HG02571 (cell line): Measurements from ENCODE around the gene PMEPA1.

ENCODE experiments used
- ATAC-seq: cut with Tn5 transposase; IDR thresholded peaks from one replicate; pipeline ENCODE4 v1.9.1; 2021; ENCODE audit warnings: mild to moderate bottlenecking, moderate library complexity; ENCODE audit not compliant: unreplicated experiment

Gene PMEPA1

GRCh38 chr20:57709823-57710799 lies at the start of gene PMEPA1:
Gene PMEPA1 (minus strand): TSS chr20:57710015. CDS start chr20:57709582, 433 bp downstream.
- peak; percentile 75 for ATAC-seq

- ATAC-seq, result no peak
Observed at GRCh38 chr20:57757767-57758166, 48.0 kb upstream of the PMEPA1 start.

DNA sequence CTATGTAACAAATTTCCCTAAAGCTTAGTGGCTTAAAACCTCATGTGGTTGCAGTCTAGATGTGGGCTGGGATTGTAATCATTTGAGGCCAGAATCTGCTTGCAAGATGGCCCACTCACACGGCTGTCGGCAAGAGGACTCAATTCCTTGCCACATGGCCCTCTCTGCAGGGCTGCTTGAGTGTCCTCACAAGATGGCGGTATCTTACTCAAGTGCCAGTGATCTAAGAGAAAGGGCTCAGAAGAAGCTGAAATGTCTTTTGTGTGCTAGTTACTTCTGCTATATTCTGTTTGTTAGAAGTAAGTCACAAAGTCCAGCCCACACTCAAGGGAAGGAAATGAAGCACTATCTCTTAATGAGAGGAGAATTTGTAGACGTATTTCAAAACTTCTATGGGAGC lies 47.1 kb upstream of the PMEPA1 start:
- ATAC-seq, result no peak

DNA sequence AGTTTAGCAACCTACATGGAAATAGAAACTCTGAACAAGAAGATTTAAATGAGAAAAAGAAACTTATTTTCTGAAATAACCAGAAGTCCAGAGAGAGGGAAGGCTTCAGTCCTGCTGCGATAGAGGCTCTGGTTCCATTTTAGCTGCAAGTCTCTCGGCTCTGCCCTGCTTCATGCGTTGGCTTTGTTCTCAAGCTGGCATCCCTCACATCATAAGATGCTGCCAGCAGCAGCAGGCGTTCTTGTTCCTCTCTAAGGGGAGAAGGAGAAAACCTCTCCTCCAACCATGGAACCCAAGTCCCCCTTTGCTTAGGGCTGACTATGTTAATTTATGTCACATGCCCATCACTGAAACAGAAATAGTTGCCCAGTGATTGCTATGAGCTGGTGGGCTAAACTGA lies 46.4 kb upstream of the PMEPA1 start:
- ATAC-seq, result no peak

DNA sequence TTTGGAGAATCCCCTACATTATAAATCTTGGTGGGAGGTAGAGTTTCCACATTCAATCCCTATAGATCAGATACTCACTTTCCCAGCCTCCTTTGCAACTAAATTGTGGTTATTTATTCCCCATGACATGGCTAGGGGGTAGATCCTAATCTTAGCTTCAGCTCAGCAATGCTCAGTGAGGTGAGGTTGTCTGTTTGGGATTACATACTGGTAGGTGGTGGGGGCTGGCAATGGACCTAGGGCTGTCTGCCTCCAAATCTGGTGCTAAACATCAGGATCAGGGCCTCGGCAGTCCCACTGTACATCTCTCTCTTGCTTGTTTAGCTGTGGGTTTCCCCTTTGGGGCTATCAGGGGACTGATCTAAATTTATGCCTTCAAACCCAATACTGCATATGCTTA lies 45.8 kb upstream of the PMEPA1 start:
- ATAC-seq, result no peak

GRCh38 chr20:57754190-57754589 lies 44.4 kb upstream of the PMEPA1 start:
- ATAC-seq, result no peak

DNA sequence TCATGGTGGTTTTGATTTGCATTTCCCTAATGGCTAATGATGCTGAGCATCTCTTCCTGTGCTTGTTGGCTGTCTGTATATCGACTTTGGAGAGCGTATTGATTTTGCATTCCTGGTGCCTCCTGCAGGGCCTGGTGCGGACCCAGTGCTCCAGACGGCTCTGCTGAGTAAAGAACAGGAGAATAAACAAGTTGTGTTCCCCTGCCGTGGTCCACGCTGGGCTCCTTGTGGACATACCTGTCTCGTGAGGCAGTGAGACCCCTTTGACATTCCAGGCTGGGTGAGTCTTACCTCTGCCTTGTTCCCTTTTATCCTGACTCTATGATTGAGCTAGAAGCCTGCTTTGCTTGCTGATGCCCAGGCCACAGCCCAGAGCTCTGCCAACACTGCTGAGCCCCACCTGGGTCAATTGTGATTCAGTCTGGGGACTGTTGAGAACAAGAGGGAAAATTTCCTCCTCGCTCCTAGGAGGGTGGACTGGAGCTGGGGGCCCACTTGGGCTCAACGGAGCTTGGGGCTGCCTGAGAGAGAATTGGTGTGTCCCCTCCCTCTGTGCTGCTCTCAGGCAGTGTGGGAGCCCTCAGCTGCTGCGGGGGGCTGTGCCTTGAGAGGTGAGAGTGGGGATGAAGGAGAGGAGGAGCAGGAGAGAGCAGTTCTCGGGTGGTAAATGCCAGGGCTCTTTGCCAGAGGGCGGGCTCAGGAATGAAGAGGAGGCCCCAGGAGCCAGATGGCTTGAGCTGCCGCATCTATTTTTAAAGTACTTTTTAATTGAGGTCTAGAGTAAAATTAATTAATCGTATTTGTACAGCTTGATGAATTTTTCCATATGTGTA lies 43.7 kb upstream of the PMEPA1 start:
- no peak for ATAC-seq

DNA sequence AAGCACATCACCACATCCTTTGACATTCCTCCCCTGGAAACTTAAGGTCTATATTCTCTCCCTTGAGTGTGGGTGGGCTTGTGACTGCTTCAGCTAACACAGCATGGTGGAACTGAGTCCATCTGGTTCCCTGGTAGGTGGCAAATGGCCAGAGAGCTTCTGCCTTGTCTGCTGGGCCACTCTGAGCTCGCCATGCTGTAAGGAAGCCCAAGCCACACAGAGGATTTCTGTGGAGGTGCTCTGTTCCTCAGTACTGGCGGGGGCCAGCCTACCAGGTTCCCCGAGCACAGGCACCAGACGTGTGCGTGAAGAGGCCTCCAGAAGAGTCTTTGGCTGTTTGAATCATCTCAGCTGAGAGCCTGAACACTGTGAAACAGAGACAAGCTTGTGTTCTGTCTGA lies 41.6 kb upstream of the PMEPA1 start:
- no peak for ATAC-seq

DNA sequence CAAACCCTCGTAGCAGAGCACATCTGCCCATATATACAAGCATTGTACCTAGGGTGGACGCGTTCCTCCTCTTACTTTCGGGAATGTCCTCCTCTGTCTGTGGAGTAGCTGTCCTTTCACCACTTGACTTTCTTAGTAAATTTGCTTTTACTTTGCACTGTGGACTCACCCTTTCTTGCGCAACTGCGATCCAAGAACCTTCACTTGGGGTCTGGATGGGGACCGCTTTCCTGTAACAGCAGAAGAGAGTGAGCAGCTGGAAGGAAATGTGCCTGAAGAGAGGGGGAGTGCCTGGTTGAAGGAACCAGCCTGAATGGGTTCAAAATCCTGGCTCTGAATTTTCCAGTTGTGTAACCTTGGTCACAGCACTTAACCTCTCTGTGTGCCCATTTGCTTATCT lies 40.1 kb upstream of the PMEPA1 start:
- no peak for ATAC-seq

GRCh38 chr20:57749131-57749690 lies 39.4 kb upstream of the PMEPA1 start:
- no peak for ATAC-seq

DNA sequence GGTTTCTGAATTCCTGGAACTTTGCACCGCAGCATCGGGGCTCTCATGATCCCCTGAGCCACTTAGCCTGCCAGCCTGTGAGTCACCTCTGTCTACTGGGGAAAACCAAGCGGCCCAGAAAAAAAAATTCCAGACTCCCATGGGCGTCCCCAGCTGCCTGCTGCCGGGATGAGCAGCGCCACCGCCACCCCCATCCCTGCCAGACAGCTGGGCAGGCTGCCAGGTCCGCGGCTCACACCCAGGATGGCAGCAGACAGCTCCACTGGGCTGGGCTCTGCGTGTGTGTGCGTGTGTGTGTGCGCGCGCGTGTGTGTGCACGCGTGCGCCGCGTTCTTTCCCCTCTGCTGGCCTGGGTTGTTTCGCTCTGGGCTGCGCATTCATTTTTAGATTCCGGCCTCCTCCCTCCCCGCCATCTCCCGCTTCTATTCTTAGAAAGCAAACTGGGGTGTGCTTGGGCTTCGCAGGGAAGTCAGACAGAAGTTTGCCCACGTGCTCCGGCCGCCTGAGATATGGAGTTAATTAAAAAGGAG lies 38.9 kb upstream of the PMEPA1 start:
- ATAC-seq, result no peak

- ATAC-seq, result no peak
Observed at GRCh38 chr20:57747861-57748481, 38.2 kb upstream of the PMEPA1 start.

DNA sequence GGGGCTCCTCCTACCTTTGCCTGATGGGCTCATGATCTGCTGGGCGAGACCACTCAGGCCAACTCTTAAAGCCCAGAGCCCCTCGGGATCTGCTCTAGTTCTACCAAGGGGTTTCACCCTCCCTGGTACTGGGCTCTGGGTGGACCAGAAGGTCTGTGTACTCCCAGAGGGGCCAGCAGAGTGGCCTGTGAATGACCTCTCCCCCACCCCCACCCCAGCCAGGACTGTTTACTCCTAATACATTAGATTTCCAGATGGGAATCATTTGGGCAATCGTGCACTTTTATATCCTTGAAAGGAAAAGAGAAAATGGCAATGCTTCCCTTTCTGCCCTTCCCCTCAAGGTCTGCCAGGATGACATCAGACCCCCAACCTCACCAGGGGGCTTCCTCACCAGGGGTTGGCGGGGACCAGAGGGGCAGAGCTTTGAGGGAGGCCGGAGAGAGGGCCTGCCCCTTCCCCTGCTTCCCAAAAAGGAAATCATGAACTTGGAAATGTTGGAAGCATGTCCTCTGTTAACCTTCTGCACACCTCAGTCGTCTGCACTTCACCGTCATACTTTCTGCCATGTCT lies 37.1 kb upstream of the PMEPA1 start:
- no peak for ATAC-seq

GRCh38 chr20:57746201-57746600 lies 36.4 kb upstream of the PMEPA1 start:
- no peak for ATAC-seq

DNA sequence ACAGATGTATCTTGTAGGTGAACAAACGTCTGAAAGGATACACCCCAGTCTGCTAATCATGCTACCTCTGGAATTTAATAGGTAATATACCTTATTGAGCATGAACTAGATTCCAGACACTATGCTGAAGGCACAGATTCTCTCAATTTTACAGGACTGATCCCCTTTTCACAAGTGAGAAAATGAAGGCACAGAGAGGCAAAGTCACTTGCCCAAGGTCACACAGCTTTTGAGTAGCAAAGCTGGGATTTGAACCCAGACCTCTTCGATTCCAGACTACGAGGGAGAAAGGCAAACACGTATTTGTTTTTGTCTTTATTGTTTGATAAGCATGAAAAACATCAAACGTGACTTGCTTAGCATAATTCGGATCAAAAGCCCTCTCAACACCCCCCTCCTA lies 34.4 kb upstream of the PMEPA1 start:
- ATAC-seq, result no peak

DNA sequence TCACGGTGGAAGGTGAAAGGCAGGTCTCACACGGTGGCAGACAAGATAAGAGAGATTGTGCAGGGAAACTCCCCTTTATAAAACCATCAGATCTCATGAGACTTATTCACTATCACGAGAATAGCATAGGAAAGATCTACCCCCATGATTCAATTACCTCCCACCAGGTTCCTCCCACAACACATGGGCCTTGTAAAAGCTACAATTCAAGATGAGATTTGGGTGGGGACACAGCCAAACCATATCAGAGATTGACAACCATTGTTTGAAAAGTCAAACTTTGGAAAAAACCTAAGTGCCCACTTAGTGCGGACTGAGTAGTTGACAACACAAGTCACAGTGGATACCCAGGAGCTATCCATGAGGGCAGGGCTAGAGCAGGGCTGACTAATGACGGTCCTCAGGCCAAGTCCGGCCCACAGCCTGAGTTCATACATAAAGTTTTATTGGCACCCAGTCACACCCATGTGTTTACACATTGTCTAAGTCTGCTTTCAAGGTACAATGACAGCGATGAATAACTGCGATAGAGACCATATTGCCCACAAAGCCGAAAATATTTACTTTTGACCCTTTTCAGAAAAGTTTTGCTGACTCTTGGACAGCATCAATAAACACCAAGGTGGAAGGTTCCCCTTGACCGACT lies 33.8 kb upstream of the PMEPA1 start:
- ATAC-seq, result no peak

DNA sequence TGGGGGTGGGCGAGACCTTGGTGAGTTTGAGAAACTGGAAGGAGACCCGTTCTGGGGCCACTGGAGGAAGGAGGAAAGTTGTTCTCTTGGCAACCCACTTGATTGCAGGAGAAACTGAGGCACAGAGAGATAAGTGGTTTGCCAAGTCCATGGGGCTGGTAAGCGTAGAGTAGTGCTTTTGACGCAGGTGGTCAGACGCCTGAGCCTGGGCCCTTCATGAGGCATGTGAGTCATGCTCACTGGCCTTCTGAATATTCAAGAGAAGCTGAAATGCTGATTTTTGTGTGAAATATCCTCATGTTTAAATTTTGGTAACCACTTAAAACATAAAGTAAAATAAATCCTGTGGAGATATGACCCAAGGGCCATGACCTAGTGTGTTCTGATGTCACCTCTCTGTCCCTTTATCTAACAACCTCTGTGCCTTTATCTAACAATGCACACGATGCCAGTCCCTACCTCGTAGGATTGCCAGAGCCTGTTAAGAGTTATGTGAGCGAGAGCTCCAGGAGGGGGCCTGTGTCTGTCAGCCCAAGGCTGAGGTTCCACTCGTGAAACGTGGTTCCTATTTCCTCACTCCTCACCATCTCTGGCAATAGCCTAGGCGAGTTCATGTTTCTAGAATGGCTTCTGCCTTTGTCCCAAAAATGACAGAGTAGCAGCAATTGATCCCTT lies 32.8 kb upstream of the PMEPA1 start:
- no peak for ATAC-seq

DNA sequence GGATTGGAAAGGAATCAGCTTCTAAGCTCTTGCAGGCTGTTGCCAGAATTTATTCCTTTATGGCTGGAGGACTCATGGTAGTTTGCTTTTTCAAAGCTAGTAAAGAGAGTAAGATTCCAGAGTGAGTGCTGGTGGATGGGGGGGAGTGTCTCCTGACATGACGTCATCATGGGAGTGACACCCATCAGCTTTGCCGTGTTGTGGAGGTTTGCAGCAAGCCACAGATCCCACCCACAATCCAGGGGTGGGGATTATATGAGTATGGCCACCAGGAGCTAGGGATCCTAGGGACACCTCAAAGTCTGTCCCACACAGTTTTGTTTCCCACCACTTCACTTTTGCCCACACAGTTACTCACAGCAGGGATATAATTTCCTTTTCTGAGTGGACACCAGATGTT lies 28.7 kb upstream of the PMEPA1 start:
- ATAC-seq, result no peak

- ATAC-seq, result no peak
Observed at GRCh38 chr20:57738053-57738452, 28.2 kb upstream of the PMEPA1 start.
